OCI-M2 (cell line): ENCODE measurements around the gene AR.

Source experiments
- DNase-seq: peaks from one replicate; lab custom pipeline; 2025; ENCODE audit not compliant: unreplicated experiment; lab: John Stamatoyannopoulos, UW

The AR gene

DNA sequence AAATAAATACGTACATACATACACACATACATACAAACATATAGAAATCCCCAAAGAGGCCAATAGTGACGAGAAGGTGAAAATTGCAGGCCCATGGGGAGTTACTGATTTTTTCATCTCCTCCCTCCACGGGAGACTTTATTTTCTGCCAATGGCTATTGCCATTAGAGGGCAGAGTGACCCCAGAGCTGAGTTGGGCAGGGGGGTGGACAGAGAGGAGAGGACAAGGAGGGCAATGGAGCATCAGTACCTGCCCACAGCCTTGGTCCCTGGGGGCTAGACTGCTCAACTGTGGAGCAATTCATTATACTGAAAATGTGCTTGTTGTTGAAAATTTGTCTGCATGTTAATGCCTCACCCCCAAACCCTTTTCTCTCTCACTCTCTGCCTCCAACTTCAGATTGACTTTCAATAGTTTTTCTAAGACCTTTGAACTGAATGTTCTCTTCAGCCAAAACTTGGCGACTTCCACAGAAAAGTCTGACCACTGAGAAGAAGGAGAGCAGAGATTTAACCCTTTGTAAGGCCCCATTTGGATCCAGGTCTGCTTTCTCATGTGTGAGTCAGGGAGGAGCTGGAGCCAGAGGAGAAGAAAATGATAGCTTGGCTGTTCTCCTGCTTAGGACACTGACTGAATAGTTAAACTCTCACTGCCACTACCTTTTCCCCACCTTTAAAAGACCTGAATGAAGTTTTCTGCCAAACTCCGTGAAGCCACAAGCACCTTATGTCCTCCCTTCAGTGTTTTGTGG is 180.7 kb downstream of the AR start:
- DNase-seq = no peak

DNA sequence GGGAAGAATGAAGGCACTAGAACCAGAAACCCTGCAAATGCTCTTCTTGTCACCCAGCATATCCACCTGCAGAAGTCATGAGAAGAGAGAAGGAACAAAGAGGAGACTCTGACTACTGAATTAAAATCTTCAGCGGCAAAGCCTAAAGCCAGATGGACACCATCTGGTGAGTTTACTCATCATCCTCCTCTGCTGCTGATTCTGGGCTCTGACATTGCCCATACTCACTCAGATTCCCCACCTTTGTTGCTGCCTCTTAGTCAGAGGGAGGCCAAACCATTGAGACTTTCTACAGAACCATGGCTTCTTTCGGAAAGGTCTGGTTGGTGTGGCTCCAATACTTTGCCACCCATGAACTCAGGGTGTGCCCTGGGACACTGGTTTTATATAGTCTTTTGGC is 181.7 kb downstream of the AR start:
- no peak for DNase-seq

DNA sequence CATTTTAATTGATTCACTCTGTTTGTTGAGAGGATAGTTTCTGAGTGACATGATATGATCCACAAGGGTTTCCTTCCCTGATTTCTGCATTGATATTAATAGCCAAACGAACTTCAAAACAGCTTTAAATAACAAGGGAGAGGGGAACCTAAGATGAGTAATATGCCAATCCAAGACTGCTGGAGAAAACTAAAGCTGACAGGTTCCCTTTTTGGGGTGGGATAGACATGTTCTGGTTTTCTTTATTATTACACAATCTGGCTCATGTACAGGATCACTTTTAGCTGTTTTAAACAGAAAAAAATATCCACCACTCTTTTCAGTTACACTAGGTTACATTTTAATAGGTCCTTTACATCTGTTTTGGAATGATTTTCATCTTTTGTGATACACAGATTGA is 182.2 kb downstream of the AR start:
- DNase-seq = no peak

DNA sequence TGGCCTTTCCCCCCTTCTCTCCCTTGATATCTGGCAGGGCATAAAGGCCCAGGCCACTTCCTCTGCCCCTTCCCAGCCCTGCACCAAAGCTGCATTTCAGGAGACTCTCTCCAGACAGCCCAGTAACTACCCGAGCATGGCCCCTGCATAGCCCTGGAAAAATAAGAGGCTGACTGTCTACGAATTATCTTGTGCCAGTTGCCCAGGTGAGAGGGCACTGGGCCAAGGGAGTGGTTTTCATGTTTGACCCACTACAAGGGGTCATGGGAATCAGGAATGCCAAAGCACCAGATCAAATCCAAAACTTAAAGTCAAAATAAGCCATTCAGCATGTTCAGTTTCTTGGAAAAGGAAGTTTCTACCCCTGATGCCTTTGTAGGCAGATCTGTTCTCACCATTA is 183.8 kb downstream of the AR start:
- DNase-seq = no peak

DNA sequence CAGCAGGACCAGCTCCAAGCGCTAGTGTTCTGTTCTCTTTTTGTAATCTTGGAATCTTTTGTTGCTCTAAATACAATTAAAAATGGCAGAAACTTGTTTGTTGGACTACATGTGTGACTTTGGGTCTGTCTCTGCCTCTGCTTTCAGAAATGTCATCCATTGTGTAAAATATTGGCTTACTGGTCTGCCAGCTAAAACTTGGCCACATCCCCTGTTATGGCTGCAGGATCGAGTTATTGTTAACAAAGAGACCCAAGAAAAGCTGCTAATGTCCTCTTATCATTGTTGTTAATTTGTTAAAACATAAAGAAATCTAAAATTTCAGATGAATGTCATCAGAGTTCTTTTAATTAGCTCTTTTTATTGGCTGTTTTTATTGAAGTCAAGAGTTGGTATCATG is 186.5 kb downstream of the AR start:
- DNase-seq = no peak

DNA sequence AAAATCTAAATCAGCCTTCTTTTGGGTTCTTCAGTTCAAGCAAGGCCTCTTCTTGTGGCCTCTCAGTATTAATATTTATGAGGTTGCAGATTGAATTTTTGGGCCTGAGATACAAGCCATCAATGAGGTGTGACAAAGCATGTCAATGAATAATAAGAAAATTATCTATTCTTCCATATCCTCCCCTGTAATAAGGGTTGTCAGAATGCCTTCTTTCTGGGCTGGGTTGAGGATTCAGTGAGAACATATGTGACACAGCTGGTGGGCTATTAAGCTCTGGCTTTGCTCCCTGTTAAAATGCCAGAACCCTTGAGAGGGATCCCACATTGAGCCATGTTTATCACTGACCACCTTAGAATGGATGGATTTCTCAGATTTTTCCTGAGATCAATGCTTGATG is 187.2 kb downstream of the AR start:
- no peak for DNase-seq

DNA sequence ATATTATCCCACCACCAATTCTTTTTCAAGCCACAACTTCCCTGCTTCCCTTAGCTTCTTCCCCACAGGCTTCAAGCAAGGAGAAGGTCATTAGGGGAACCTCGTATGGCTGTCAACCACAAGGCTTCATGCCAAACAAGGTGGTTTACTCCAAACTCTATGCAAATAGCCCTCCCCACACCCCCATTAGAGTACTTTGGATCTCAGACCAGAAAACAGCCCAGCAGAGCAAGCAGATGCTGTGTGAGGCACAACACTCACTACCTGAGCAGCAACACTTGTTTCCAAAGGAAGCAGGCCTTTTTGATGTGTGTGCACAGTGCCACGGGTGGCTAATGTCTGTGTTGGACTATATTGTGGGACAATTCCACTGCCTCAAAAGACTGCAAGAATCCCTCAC is 189.0 kb downstream of the AR start:
- DNase-seq = no peak

DNA sequence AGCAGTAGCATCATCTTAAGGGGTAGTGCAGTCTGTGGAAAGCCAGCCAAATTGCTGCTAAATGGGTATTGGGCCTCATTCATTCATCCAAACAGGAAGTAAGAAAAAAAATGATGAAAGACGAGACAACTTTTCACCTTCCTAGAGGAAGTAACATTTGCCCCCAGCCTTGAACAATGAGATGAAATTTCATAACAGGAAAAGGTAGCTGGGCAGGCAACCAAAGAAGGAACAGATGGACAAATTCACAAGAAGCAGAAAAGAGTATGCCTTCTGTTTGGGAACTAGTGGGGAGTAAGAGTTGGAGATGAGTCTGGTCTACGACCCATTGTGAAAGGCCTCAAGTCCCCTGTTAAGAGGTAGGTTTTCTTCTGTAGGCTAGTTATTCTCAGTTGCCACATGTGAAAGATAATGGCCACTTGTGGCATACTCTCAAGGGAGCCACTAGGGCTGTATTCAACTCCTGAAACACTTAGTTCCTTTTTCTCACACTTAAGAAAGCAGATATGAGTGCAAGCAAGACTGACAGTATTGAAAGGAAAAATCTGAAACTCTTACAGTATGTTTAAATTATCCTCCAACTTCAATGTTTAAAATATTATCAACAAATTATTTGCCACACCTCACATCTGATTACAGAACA is 190.4 kb downstream of the AR start:
- no peak for DNase-seq

DNA sequence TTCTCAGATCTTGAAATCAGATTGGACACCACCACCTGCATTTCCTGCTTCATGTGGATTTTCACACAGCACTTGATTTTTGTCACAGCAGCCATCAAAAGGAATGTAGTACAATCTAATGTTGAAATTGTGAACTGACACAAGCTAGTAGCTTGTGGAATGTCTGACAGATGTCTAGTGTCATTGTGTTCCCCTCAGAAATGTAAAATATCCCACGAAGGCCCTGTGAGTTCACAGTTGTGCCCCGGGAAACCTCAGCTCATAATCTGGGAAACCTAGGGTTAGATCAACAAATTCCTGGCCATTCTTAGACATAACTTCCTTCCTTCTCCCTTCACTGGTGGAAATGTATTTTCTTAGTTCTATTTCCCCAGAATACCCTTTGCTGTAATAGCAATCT is 205.7 kb downstream of the AR start:
- DNase-seq = no peak

DNA sequence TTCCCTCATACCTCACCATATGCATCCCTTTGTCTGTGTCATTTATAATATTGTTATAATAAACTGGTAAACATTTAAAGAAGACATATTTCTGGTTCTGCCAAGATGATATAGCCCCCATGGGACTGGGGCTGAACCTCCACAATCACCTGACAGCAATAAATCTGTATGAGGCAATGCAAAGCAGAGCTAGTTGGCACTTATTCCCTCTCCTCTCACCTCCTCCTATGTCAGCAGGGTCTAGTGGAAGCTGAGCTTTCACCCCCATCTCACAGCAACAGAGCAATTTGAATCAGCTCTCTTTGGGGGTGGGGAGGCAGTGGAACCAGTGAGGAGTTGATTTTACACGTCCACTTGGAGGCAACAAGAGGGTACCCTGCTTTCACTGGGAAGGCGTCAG is 206.9 kb downstream of the AR start:
- no peak for DNase-seq

DNA sequence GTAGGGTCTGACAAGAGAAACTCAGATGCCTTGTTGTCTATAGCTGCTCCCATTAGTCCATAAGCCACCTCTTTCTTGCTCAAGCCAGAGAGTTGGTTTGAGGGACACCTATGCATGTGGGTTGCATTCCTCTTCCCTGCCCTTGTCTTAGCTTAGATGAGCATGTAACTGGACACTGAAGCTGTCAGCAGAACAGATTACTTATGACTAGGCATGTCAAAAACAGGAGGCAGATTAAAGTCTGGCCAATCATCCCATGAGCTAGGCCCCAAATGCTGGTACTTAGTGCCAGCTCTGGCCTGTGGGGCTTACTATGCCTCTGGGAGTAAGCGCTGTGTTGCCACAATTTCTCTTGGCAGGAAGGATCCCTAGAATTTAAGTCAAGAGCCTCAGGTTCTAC is 215.2 kb downstream of the AR start:
- DNase-seq = no peak

DNA sequence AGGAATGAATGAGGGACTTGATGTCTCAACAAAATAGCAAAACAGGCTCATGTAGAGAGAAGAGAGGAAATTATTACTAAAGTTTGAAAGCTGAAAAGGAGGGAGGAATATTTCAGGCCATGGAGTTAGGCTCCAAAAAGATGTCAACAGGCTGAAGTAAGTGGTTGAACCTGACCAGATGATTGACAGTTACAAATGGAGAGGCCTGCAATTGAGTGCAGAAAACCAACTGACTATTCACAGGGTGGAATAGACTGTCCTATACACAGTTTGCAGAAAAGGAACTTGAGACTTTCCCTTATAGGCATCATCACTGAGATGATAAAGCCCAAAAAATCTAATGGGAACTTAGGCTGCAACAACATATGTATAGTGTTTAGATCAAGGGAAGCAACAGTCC is 233.3 kb downstream of the AR start:
- no peak for DNase-seq

DNA sequence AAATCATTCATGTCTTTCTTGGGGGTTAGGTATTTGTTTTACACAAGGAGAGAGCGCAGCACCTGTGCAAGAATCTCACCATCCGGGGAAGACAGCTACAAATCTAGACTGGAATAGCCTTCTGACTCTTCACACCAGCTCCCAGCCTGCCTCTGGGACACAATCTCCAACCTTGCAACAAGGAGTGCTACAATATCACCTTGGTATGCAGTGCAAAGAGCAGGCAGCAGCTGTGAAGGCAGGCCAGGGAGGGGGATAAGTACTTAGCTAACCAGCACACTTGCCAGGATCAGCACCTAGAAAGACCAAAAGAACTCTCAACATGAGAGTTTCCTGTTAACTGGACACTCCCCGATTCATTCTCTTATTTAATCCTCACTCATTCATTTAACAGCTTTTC is 235.3 kb downstream of the AR start:
- no peak for DNase-seq
